Glutamatergic neuron (in vitro differentiated cells): ENCODE data around the gene KLHDC4. TPM values are rescaled to one million over a fixed set of nuclear protein-coding genes. Genes with fewer than 3 reads are reported as not detected.

Experiments
- DNase-seq: peaks from one replicate; pipeline ENCODE4 v3.0.0; 2022
- H3K27ac Mint-ChIP-seq: one replicate; pipeline ENCODE4 v1.8.0; 2020; ENCODE audit warnings: mild to moderate bottlenecking, mixed read lengths, inconsistent platforms; ENCODE audit not compliant: unreplicated experiment
- H3K27me3 Mint-ChIP-seq: one replicate; pipeline ENCODE4 v1.8.0; 2020; ENCODE audit warnings: mild to moderate bottlenecking, moderate library complexity, mixed read lengths, inconsistent platforms; ENCODE audit not compliant: unreplicated experiment
- H3K36me3 Mint-ChIP-seq: one replicate; pipeline ENCODE4 v1.8.0; 2020; ENCODE audit warnings: mild to moderate bottlenecking, mixed read lengths, inconsistent platforms; ENCODE audit not compliant: unreplicated experiment
- H3K4me1 Mint-ChIP-seq: one replicate; pipeline ENCODE4 v1.8.0; 2020; ENCODE audit warnings: mild to moderate bottlenecking, low read depth, mixed read lengths, inconsistent platforms; ENCODE audit not compliant: unreplicated experiment
- H3K4me3 Mint-ChIP-seq: one replicate; pipeline ENCODE4 v1.8.0; 2020; ENCODE audit warnings: mild to moderate bottlenecking, mixed read lengths, inconsistent platforms; ENCODE audit not compliant: unreplicated experiment
- H3K9me3 Mint-ChIP-seq: one replicate; pipeline ENCODE4 v1.8.0; 2020; ENCODE audit warnings: mild to moderate bottlenecking, moderate library complexity, mixed read lengths, inconsistent platforms; ENCODE audit not compliant: unreplicated experiment
- CTCF ChIP-seq: fragments of 200-600 bp; sonication (generic); IDR thresholded peaks from one replicate; pipeline ENCODE4 v1.5.0; 2021; ENCODE audit not compliant: partially characterized antibody, unreplicated experiment
- total RNA-seq: library from RNA; stranded (reverse); fragmentation: NEBNext Ultra II Directional; extraction: Animal tissue kit (Norgen Biotek cat#: 25700); gene quantifications from one replicate; pipeline ENCODE4 v1.2.1, GENCODE V29; 2021; ENCODE audit not compliant: unreplicated experiment

KLHDC4 gene
- total RNA-seq, 1 donor from 2014 or later: 65.4 TPM

GRCh38 chr16:87705771-87706277, 60.0 kb downstream of the KLHDC4 start:
- Mint-ChIP-seq H3K4me3 (no peak overlapping the region), H3K27me3 (peaks cover 8% of the 10 kb centered on the region), H3K36me3 (no peaks in the 10 kb centered on the region), H3K27ac (no peak overlapping the region), H3K9me3 (peaks cover 15% of the 10 kb centered on the region), H3K4me1 (peaks cover 35% of the 10 kb centered on the region)
- no peak for TF ChIP-seq CTCF
- no peak for DNase-seq

GRCh38 chr16:87704754-87705353, 60.9 kb downstream of the KLHDC4 start:
- DNase-seq: no peak
- Mint-ChIP-seq H3K4me1 (peaks cover 38% of the 10 kb centered on the region), H3K4me3 (peak overlapping the region; percentile 55), H3K36me3 (no peaks in the 10 kb centered on the region), H3K9me3 (peaks cover 14% of the 10 kb centered on the region), H3K27ac (peak overlapping the region; percentile 34), H3K27me3 (peaks cover 5% of the 10 kb centered on the region)
- no peak for TF ChIP-seq CTCF

- peaks cover 42% of the 10 kb centered on the region for H3K4me1 Mint-ChIP-seq
- peaks cover 7% of the 10 kb centered on the region for H3K27me3 Mint-ChIP-seq
- DNase-seq: peak; percentile 41
- no peak for TF ChIP-seq CTCF
- H3K9me3 Mint-ChIP-seq: peaks cover 14% of the 10 kb centered on the region
- H3K4me3 Mint-ChIP-seq: no peak overlapping the region
- no peaks in the 10 kb centered on the region for H3K36me3 Mint-ChIP-seq
- peak overlapping the region; percentile 72 for H3K27ac Mint-ChIP-seq
Observed at GRCh38 chr16:87703835-87704375, 61.9 kb downstream of the KLHDC4 start.

GRCh38 chr16:87703071-87703470, 62.7 kb downstream of the KLHDC4 start:
- H3K4me3 Mint-ChIP-seq: peak overlapping the region; percentile 16
- peaks cover 9% of the 10 kb centered on the region for H3K9me3 Mint-ChIP-seq
- DNase-seq: no peak
- TF ChIP-seq CTCF: no peak
- peaks cover 7% of the 10 kb centered on the region for H3K27me3 Mint-ChIP-seq
- peak overlapping the region; percentile 72 for H3K27ac Mint-ChIP-seq
- H3K36me3 Mint-ChIP-seq: no peaks in the 10 kb centered on the region
- peaks cover 41% of the 10 kb centered on the region for H3K4me1 Mint-ChIP-seq

GRCh38 chr16:87702325-87702811, 63.4 kb downstream of the KLHDC4 start:
- TF ChIP-seq CTCF: peak; percentile 67
- peaks cover 9% of the 10 kb centered on the region for H3K9me3 Mint-ChIP-seq
- H3K4me1 Mint-ChIP-seq: peaks cover 40% of the 10 kb centered on the region
- peak overlapping the region; percentile 56 for H3K4me3 Mint-ChIP-seq
- DNase-seq: peak; percentile 80
- H3K27ac Mint-ChIP-seq: peak overlapping the region; percentile 28
- peaks cover 9% of the 10 kb centered on the region for H3K27me3 Mint-ChIP-seq
- H3K36me3 Mint-ChIP-seq: no peaks in the 10 kb centered on the region
